GM18502 (cell line): ENCODE measurements around the gene PRR20C.
"Not testable (repeated sequence)": the region's sequence is repeated elsewhere in the genome, so short reads cannot be mapped to it uniquely, and the experiment has no call there.

Source experiments
- ATAC-seq: cut with Tn5 transposase; IDR thresholded peaks from one replicate; pipeline ENCODE4 v1.9.1; 2021; ENCODE audit warnings: mild to moderate bottlenecking; ENCODE audit not compliant: unreplicated experiment, poor library complexity

Gene PRR20C

GRCh38 chr13:57153761-57154160 is at the start of gene PRR20C:
Gene PRR20C, plus strand, starts transcription at chr13:57154061. Its CDS starts 387 bp downstream, at chr13:57154448.
- not testable (repeated sequence) for ATAC-seq

- no peak for ATAC-seq
Observed at GRCh38 chr13:57114945-57115344, 38.9 kb upstream of the PRR20C start.

- no peak for ATAC-seq
Observed at GRCh38 chr13:57123681-57124080, 30.2 kb upstream of the PRR20C start.

- ATAC-seq, result no peak
Observed at GRCh38 chr13:57128909-57129308, 25.0 kb upstream of the PRR20C start.

- no peak for ATAC-seq
Observed at GRCh38 chr13:57136093-57136492, 17.8 kb upstream of the PRR20C start.

- no peak for ATAC-seq
Observed at GRCh38 chr13:57137585-57137984, 16.3 kb upstream of the PRR20C start.

- ATAC-seq, result no peak
Observed at GRCh38 chr13:57138988-57139387, 14.9 kb upstream of the PRR20C start.

- not testable (repeated sequence) for ATAC-seq
Observed at GRCh38 chr13:57139781-57140180, 14.1 kb upstream of the PRR20C start.

- ATAC-seq, result not testable (repeated sequence)
Observed at GRCh38 chr13:57140235-57140968, 13.5 kb upstream of the PRR20C start, which contains the start of gene PRR20A. Gene PRR20A, plus strand, starts transcription at chr13:57140918. Its CDS starts 387 bp downstream, at chr13:57141305.

GRCh38 chr13:57147188-57147587 is 6.7 kb upstream of the PRR20C start, which contains the start of gene PRR20B:
Gene PRR20B, plus strand, starts transcription at chr13:57147488. Its CDS starts 387 bp downstream, at chr13:57147875.
- not testable (repeated sequence) for ATAC-seq

GRCh38 chr13:57148106-57148505 is 5.8 kb upstream of the PRR20C start:
- ATAC-seq, result not testable (repeated sequence)

GRCh38 chr13:57160332-57160731 is 6.5 kb downstream of the PRR20C start, which contains the start of gene PRR20D:
Gene PRR20D, plus strand, starts transcription at chr13:57160632. Its CDS starts 387 bp downstream, at chr13:57161019.
- not testable (repeated sequence) for ATAC-seq

GRCh38 chr13:57166897-57167296 is 13.0 kb downstream of the PRR20C start, which contains the start of gene PRR20E:
Gene PRR20E, plus strand, starts transcription at chr13:57167197. Its CDS starts 387 bp downstream, at chr13:57167584.
- ATAC-seq, result not testable (repeated sequence)

- no peak for ATAC-seq
Observed at GRCh38 chr13:57191667-57192066, 37.8 kb downstream of the PRR20C start.
